ENCODE data around the gene WDR3.
"Not testable (repeated sequence)": the region's sequence is repeated elsewhere in the genome, so short reads cannot be mapped to it uniquely, and the experiment has no call there.

Gene WDR3

GRCh38 chr1:117929343-117930172 is at the start of gene WDR3, which contains the start of gene GDAP2:
Gene WDR3 (plus strand): TSS chr1:117929739. CDS start chr1:117933320, 3,581 bp downstream.
Gene GDAP2 (minus strand): TSS chr1:117929621. CDS start chr1:117920357, 9,264 bp downstream.
- peak; percentile 99 for DNase-seq

GRCh38 chr1:117883616-117884015 is 45.9 kb upstream of the WDR3 start:
- DNase-seq, result no peak

GRCh38 chr1:117886101-117886795 is 43.3 kb upstream of the WDR3 start:
- no peak for DNase-seq

- DNase-seq, result no peak
These were observed 39.1 kb upstream of the WDR3 start for GRCh38 chr1:117890452-117890851.

GRCh38 chr1:117892512-117892911 is 37.0 kb upstream of the WDR3 start:
- no peak for DNase-seq

GRCh38 chr1:117894078-117894477 is 35.5 kb upstream of the WDR3 start:
- no peak for DNase-seq

- peak; percentile 92 for DNase-seq
These were observed 33.9 kb upstream of the WDR3 start for GRCh38 chr1:117895482-117896114.

GRCh38 chr1:117897551-117897950 is 32.0 kb upstream of the WDR3 start:
- DNase-seq, result no peak

- no peak for DNase-seq
These were observed 29.7 kb upstream of the WDR3 start for GRCh38 chr1:117899801-117900200.

- DNase-seq, result no peak
These were observed 26.6 kb upstream of the WDR3 start for GRCh38 chr1:117902944-117903343.

GRCh38 chr1:117904485-117904884 is 25.1 kb upstream of the WDR3 start:
- DNase-seq, result no peak

GRCh38 chr1:117905019-117905418 is 24.5 kb upstream of the WDR3 start:
- no peak for DNase-seq

- DNase-seq, result no peak
These were observed 18.5 kb upstream of the WDR3 start for GRCh38 chr1:117911051-117911450.

GRCh38 chr1:117919376-117919775 is 10.2 kb upstream of the WDR3 start:
- no peak for DNase-seq

GRCh38 chr1:117921991-117922390 is 7.5 kb upstream of the WDR3 start:
- no peak for DNase-seq

- not testable (repeated sequence) for DNase-seq
These were observed 6.8 kb upstream of the WDR3 start for GRCh38 chr1:117922717-117923116.

GRCh38 chr1:117925981-117926380 is 3.6 kb upstream of the WDR3 start:
- no peak for DNase-seq

- peak; percentile 82 for DNase-seq
These were observed 627 bp upstream of the WDR3 start for GRCh38 chr1:117928881-117929342.

- no peak for DNase-seq
These were observed 571 bp downstream of the WDR3 start for GRCh38 chr1:117930173-117930447.

GRCh38 chr1:117930484-117930883 is 945 bp downstream of the WDR3 start:
- DNase-seq, result peak; percentile 4

- no peak for DNase-seq
These were observed 3.0 kb downstream of the WDR3 start for GRCh38 chr1:117932576-117932975.

- DNase-seq, result no peak
These were observed 4.2 kb downstream of the WDR3 start for GRCh38 chr1:117933769-117934168.

GRCh38 chr1:117942293-117942692 is 12.8 kb downstream of the WDR3 start:
- DNase-seq, result no peak

- DNase-seq, result no peak
These were observed 22.8 kb downstream of the WDR3 start for GRCh38 chr1:117952386-117952785.
